K562 (cell line): ENCODE results near the gene MPL. TPM values are rescaled to one million over a fixed set of nuclear protein-coding genes. Genes with fewer than 3 reads are reported as not detected.

Experiments
- ATAC-seq: fragments of 200-7000 bp; cut with Tn5 transposase; 3 replicates; pipeline ENCODE4 v1.9.1; 2020; ENCODE audit warnings: moderate library complexity
- BruUV-seq: library from RNA; stranded (reverse); fragments of 400-500 nt; replicated peaks from 2 replicates; lab custom pipeline; 2021; lab: Mats Ljungman, UMichigan
- CTCF ChIA-PET: fragments of 300-600 bp; formaldehyde crosslinking; extraction: SDS; loops from one replicate; lab custom pipeline; 2021; ENCODE audit warnings: low intra/inter-chr PET ratio; lab: Yijun Ruan, JAX
- POLR2A ChIA-PET: fragments of 300-600, 350-650 bp; sonication (Branson Sonifier 250); formaldehyde crosslinking; extraction: SDS; loops from one replicate; lab custom pipeline; 2021; ENCODE audit warnings: antibody characterized with exemption, inconsistent platforms; lab: Yijun Ruan, JAX
- DNase-seq, 4 experiments: peaks; one replicate each; pipeline versions ENCODE4 v3.0.0 to v3.0.0-alpha.2; 2011 to 2018; ENCODE audit warnings: low spot score in 3 of 4, mixed read lengths in 3 of 4; ENCODE audit errors: extremely low read depth in 1 of 4
- FAIRE-seq: peaks from 2 replicates; lab custom pipeline; 2011; peaks lifted over from hg19 to GRCh38; lab: Jason Lieb, UNC
- H2AFZ ChIP-seq: 2 replicates; pipeline ENCODE4 v1.6.0; 2011; ENCODE audit warnings: low read depth, low read length, control low read depth, inconsistent platforms
- H3K27ac ChIP-seq: fragments of 200-600 bp; 3 replicates; pipeline ENCODE4 v1.8.0; 2011; ENCODE audit warnings: low read depth, mild to moderate bottlenecking, control low read depth, inconsistent platforms, low read length, moderate library complexity, mixed read lengths; ENCODE audit errors: extremely low read depth
- H3K27me3 ChIP-seq, 2 experiments: fragments of 300-600 bp in 1 of 2; 2 replicates in 1 of 2; 3 replicates in 1 of 2; pipeline versions ENCODE4 v1.6.0 to v1.8.0; 2011; ENCODE audit warnings: inconsistent platforms in 2 of 2, low read length in 2 of 2, mild to moderate bottlenecking in 1 of 2, mixed read lengths in 1 of 2, moderate library complexity in 1 of 2; ENCODE audit not compliant: control insufficient read depth in 2 of 2, insufficient read depth in 2 of 2
- H3K36me3 ChIP-seq: fragments of 300-600 bp; 3 replicates; pipeline ENCODE4 v1.8.0; 2011; ENCODE audit warnings: mild to moderate bottlenecking, low read length, inconsistent platforms; ENCODE audit not compliant: control insufficient read depth, insufficient read depth
- H3K4me1 ChIP-seq, 2 experiments: fragments of 200-600 bp in 1 of 2; replicated peaks in 1 of 2; 2 replicates in 1 of 2; 3 replicates in 1 of 2; pipeline versions ENCODE4 v1.5.1 to v1.8.0; 2011; ENCODE audit warnings: inconsistent platforms in 2 of 2, low read length in 2 of 2, mild to moderate bottlenecking in 1 of 2, mixed read lengths in 1 of 2, moderate library complexity in 1 of 2; ENCODE audit not compliant: control insufficient read depth in 2 of 2, insufficient read depth in 2 of 2
- H3K4me2 ChIP-seq: 2 replicates; pipeline ENCODE4 v1.6.1; 2011; ENCODE audit warnings: low read length, control low read depth, inconsistent platforms, mixed read lengths; ENCODE audit not compliant: insufficient read depth
- H3K4me3 ChIP-seq: fragments of 200-600 bp; sonication (generic), shearing (Covaris generic); 2 replicates; pipeline ENCODE4 v1.5.1; 2016; ENCODE audit warnings: control low read depth, inconsistent platforms
- H3K79me2 ChIP-seq: fragments of 200-600 bp; 3 replicates; pipeline ENCODE4 v1.8.0; 2011; ENCODE audit warnings: low read length, inconsistent platforms; ENCODE audit not compliant: control insufficient read depth, insufficient read depth
- H3K9ac ChIP-seq, 2 experiments: 2 replicates each; pipeline versions ENCODE4 v1.6.0 to v1.6.1; 2011; ENCODE audit warnings: low read depth in 2 of 2, low read length in 2 of 2, control low read depth in 1 of 2, inconsistent platforms in 1 of 2, mild to moderate bottlenecking in 1 of 2, mixed read lengths in 1 of 2; ENCODE audit not compliant: insufficient read depth in 1 of 2
- H3K9me1 ChIP-seq: one replicate; pipeline ENCODE4 v1.6.0; 2011; ENCODE audit warnings: inconsistent platforms, mild to moderate bottlenecking, low read length, moderate library complexity; ENCODE audit not compliant: control insufficient read depth, insufficient read depth
- H3K9me3 ChIP-seq: replicated peaks from 2 replicates; pipeline ENCODE4 v1.5.1; 2011; ENCODE audit warnings: low read depth, low read length, inconsistent platforms; ENCODE audit not compliant: control insufficient read depth, insufficient read depth
- H4K20me1 ChIP-seq: replicated peaks from 2 replicates; pipeline ENCODE4 v1.6.1; 2011; ENCODE audit warnings: low read length, inconsistent platforms, mixed read lengths; ENCODE audit not compliant: control insufficient read depth, insufficient read depth
- ATF2 ChIP-seq: sonication (generic); formaldehyde crosslinking; IDR thresholded peaks from 2 replicates; pipeline ENCODE4 v1.8.1; 2022; ENCODE audit warnings: missing genetic modification reagents
- WGBS: fragments of 100-300 bp; shearing (Covaris generic); methylation state at CpG from one replicate; pipeline ENCODE4 v1.1.6; 2016; ENCODE audit warnings: low coverage, mixed read lengths; ENCODE audit not compliant: insufficient coverage; ENCODE audit errors: missing lambda C conversion rate; 5-methylcytosine and 5-hydroxymethylcytosine counted together
- in situ Hi-C: fragments of 300-500 bp; cut with MboI; formaldehyde crosslinking; loops from 4 replicates; pipeline ENCODE4 v1.15.0; 2018; ENCODE audit warnings: inconsistent platforms, mixed read lengths
- intact Hi-C: fragments of 100-400 bp; cut with micrococcal nuclease; formaldehyde crosslinking; loops from 2 replicates; pipeline ENCODE4 v1.14.2; 2022
- polyA plus RNA-seq, 8 experiments: library from polyadenylated mRNA; depleted of rRNA in 4 of 8; stranded (reverse) in 5 of 8; unstranded in 3 of 8; fragments of >200 nt; fragmentation: Nextera tagmentation in 2 of 8; fragmentation: Illumina TruSeq in 1 of 8; extraction: Ambion mirVana in 2 of 8; extraction: Trizol in 1 of 8; gene quantifications; 2 replicates each; pipeline versions ENCODE4 v1.2.1 to v1.2.3, GENCODE V29; 2011 to 2014; ENCODE audit warnings: inconsistent platforms in 1 of 8, missing spikeins in 1 of 8
- total RNA-seq, 7 experiments: library from RNA; depleted of rRNA in 6 of 7; stranded (reverse); fragments of >200 nt in 6 of 7; fragmentation: Illumina TruSeq in 2 of 7; extraction: Trizol in 2 of 7; gene quantifications; 2 replicates each; pipeline versions ENCODE4 v1.2.1 to v1.2.3, GENCODE V29; 2011 to 2021; ENCODE audit warnings: low replicate concordance in 1 of 7
- TF ChIP-seq, protein P1 (sequence below): fragments of 250-450 bp; sonication (Bioruptor Pico); IDR thresholded peaks from 2 replicates; pipeline ENCODE4 v1.5.0; 2020; ENCODE audit warnings: mild to moderate bottlenecking, borderline replicate concordance

The MPL gene
- total and polyA plus RNA-seq, 9 of the 15 experiments (the other 6 are each of a cell fraction or from before 2014, with no cell fraction given): not detected

DNA sequence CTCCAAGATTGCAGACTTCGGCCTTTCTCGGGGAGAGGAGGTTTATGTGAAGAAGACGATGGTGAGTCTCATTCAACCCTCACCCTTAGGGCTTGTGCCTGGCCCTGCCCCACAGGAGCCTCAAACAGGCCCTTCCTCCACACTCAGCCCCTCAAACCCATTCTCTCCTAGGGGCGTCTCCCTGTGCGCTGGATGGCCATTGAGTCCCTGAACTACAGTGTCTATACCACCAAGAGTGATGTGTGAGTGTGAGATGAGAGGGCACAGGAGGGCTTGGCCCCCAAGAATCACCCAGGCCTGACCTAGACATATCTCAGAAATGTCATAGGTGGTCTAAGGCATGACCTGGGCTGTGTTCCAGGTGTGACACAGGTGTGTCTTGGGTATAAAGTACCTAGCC lies 18.3 kb upstream of the MPL start:
- CTCF ChIA-PET: no interaction called here
- no peaks in the 10 kb centered on the region for H3K9me1 ChIP-seq

More for the DNA sequence above, 18.3 kb upstream of the MPL start:
- Histone ChIP-seq H3K79me2 (no peaks in the 10 kb centered on the region), H3K9me3 (peaks cover 2% of the 10 kb centered on the region; the same call in 1 of the 2 replicates), H3K4me2 (no peak overlapping the region), H3K36me3 (no peaks in the 10 kb centered on the region), H3K27ac (no peak overlapping the region), H3K27me3 (peaks cover 6 to 21% of the 10 kb centered on the region in 2 experiments; a peak in 3 of 5 replicates), H2AFZ (no peak overlapping the region), H3K4me3 (no peak overlapping the region), H4K20me1 (peaks cover 8% of the 10 kb centered on the region; the same call in 1 of the 2 replicates), H3K4me1 (peaks cover 3 to 11% of the 10 kb centered on the region in 2 experiments; a peak in 3 of 5 replicates), H3K9ac (no peak overlapping the region)
- POLR2A ChIA-PET: no interaction called here
- intact Hi-C loops (no loop called here), in situ Hi-C loops (no loop called here)
- 30% methylated on average over 5 of the region's 5 CpGs for WGBS
- no peak for FAIRE-seq
- DNase-seq: no peak
- no peak for ATAC-seq
- peak; percentile 6; the same call in 1 of the 2 replicates for TF ChIP-seq ATF2 (CRISPR knock-in tag)
- TF ChIP-seq, protein P1, sequence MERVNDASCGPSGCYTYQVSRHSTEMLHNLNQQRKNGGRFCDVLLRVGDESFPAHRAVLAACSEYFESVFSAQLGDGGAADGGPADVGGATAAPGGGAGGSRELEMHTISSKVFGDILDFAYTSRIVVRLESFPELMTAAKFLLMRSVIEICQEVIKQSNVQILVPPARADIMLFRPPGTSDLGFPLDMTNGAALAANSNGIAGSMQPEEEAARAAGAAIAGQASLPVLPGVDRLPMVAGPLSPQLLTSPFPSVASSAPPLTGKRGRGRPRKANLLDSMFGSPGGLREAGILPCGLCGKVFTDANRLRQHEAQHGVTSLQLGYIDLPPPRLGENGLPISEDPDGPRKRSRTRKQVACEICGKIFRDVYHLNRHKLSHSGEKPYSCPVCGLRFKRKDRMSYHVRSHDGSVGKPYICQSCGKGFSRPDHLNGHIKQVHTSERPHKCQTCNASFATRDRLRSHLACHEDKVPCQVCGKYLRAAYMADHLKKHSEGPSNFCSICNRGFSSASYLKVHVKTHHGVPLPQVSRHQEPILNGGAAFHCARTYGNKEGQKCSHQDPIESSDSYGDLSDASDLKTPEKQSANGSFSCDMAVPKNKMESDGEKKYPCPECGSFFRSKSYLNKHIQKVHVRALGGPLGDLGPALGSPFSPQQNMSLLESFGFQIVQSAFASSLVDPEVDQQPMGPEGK: no peak
- BruUV-seq: no TSS peak
